ENCODE data around the gene TUBA4B. TPM values are rescaled to one million over a fixed set of nuclear protein-coding genes. Genes with fewer than 3 reads are reported as not detected.

The TUBA4B gene
- total RNA-seq, 2 donors from 2014 or later, result not detected

DNA sequence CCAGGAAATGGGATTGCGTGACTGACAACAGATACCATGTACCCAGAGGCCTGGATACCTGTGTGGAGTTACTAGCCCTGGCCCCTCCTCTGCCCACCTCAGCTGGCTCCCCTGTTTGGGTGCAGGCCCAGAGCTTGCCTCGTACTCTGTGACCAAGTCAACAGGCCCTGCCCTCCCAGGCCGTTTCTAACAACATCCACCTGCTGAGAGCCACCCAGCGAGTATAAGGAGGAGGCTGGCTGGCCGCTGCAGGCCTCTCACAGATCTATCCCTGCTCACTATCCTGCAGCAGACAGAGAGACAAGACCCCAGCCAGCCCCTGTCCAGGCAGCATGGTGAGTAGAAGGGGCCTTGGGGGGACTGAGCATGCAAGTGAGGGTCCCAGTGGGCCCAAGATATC is 13.2 kb downstream of the TUBA4B start:
- intact Hi-C loops (cut with DNase I), result no loop called here
- Histone ChIP-seq H3K36me3 (replicated peaks in 1 of 2; ENCODE audit: insufficient read depth in 1 of 2, low read depth in 2 of 2) (no peaks in the 10 kb centered on the region), H3K27ac (no peak overlapping the region), H3K4me1 (peaks cover 9% of the 10 kb centered on the region), H3K27me3 (no peaks in the 10 kb centered on the region), H3K9me3 (no peaks in the 10 kb centered on the region), H3K4me3 (no peak overlapping the region)
- WGBS, 2 donors, result 80 to 100% methylated on average over 1 to 5 of the region's 5 CpGs
- TF ChIP-seq POLR2A (IDR thresholded peaks at IDR 0.05), result no peak
- no peak for DNase-seq
- ATAC-seq, result no peak

GRCh38 chr2:219266886-219267285 is 13.8 kb downstream of the TUBA4B start:
- H3K36me3 ChIP-seq (replicated peaks in 1 of 2; ENCODE audit: insufficient read depth in 1 of 2, low read depth in 2 of 2), result no peaks in the 10 kb centered on the region
- H3K9me3 ChIP-seq, result no peaks in the 10 kb centered on the region
- TF ChIP-seq, protein P1, sequence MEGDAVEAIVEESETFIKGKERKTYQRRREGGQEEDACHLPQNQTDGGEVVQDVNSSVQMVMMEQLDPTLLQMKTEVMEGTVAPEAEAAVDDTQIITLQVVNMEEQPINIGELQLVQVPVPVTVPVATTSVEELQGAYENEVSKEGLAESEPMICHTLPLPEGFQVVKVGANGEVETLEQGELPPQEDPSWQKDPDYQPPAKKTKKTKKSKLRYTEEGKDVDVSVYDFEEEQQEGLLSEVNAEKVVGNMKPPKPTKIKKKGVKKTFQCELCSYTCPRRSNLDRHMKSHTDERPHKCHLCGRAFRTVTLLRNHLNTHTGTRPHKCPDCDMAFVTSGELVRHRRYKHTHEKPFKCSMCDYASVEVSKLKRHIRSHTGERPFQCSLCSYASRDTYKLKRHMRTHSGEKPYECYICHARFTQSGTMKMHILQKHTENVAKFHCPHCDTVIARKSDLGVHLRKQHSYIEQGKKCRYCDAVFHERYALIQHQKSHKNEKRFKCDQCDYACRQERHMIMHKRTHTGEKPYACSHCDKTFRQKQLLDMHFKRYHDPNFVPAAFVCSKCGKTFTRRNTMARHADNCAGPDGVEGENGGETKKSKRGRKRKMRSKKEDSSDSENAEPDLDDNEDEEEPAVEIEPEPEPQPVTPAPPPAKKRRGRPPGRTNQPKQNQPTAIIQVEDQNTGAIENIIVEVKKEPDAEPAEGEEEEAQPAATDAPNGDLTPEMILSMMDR (IDR thresholded peaks at IDR 0.05), result no peak
- TF ChIP-seq POLR2A (IDR thresholded peaks at IDR 0.05), result no peak
- ATAC-seq, result no peak
- intact Hi-C loops (cut with DNase I), result no loop called here
- no peak overlapping the region for H3K27ac ChIP-seq
- no peaks in the 10 kb centered on the region for H3K27me3 ChIP-seq
- peaks cover 9% of the 10 kb centered on the region for H3K4me1 ChIP-seq
- no peak for DNase-seq
- WGBS, 2 donors, result 90 to 95% methylated on average over 1 of the region's 1 CpG
- H3K4me3 ChIP-seq, result no peak overlapping the region

DNA sequence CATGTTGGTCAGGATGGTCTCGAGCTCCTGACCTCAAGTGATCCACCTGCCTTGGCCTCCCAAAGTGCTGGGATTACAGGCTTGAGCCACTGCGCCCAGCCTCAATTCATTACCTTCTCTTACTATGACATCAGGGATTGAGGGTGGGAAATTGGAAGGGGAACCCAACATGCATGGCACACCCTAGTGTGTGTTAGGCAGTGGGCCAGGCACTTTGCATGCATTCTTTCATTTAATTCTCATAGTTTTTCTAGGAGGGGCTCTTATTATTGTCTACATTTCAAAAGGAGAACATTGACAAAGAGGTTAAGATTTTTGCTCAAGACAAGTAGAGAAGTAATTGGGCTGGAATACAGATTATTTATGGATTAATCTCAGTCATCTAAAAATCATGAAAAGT is 15.3 kb downstream of the TUBA4B start:
- Histone ChIP-seq H3K27ac (no peak overlapping the region), H3K9me3 (no peaks in the 10 kb centered on the region), H3K4me3 (no peak overlapping the region), H3K27me3 (no peaks in the 10 kb centered on the region), H3K36me3 (replicated peaks in 1 of 2; ENCODE audit: insufficient read depth in 1 of 2, low read depth in 2 of 2) (no peaks in the 10 kb centered on the region), H3K4me1 (peaks cover 9% of the 10 kb centered on the region)
- 94 to 100% methylated on average over 1 to 2 of the region's 2 CpGs for WGBS, 2 donors
- TF ChIP-seq, protein P1 (IDR thresholded peaks at IDR 0.05), result no peak
- no peak for TF ChIP-seq POLR2A (IDR thresholded peaks at IDR 0.05)
- no peak for ATAC-seq
- intact Hi-C loops (cut with DNase I), result no loop called here
- DNase-seq, result no peak

GRCh38 chr2:219269362-219270054 is 16.5 kb downstream of the TUBA4B start:
- H3K4me3 ChIP-seq, result no peak overlapping the region
- no peaks in the 10 kb centered on the region for H3K36me3 ChIP-seq (replicated peaks in 1 of 2; ENCODE audit: insufficient read depth in 1 of 2, low read depth in 2 of 2)
- H3K27me3 ChIP-seq, result no peaks in the 10 kb centered on the region
- H3K9me3 ChIP-seq, result no peaks in the 10 kb centered on the region
- peaks cover 16% of the 10 kb centered on the region for H3K4me1 ChIP-seq
- WGBS, 2 donors, result 36 to 62% methylated on average over 5 to 8 of the region's 8 CpGs
- intact Hi-C loops (cut with DNase I), result no loop called here
- no peak for TF ChIP-seq POLR2A (IDR thresholded peaks at IDR 0.05)
- TF ChIP-seq, protein P1 (IDR thresholded peaks at IDR 0.05), result no peak
- no peak overlapping the region for H3K27ac ChIP-seq
- ATAC-seq, result peak; percentile 69
- peak; percentile 59 to 84 (median 79) for DNase-seq

- H3K4me3 ChIP-seq, result no peak overlapping the region
- TF ChIP-seq POLR2A (IDR thresholded peaks at IDR 0.05), result no peak
- TF ChIP-seq, protein P1 (IDR thresholded peaks at IDR 0.05), result no peak
- 79 to 95% methylated on average over 4 to 5 of the region's 5 CpGs for WGBS, 2 donors
- intact Hi-C loops (cut with DNase I), result no loop called here
- peaks cover 16% of the 10 kb centered on the region for H3K4me1 ChIP-seq
- no peak overlapping the region for H3K27ac ChIP-seq
- DNase-seq (no peak), ATAC-seq (no peak)
- H3K9me3 ChIP-seq, result no peaks in the 10 kb centered on the region
- H3K36me3 ChIP-seq (replicated peaks in 1 of 2; ENCODE audit: insufficient read depth in 1 of 2, low read depth in 2 of 2), result no peaks in the 10 kb centered on the region
- no peaks in the 10 kb centered on the region for H3K27me3 ChIP-seq
These were observed 17.0 kb downstream of the TUBA4B start for GRCh38 chr2:219270055-219270372.

All from body of pancreas (tissue), 4 donors.